ENCODE measurements around the gene ATF6. TPM values are rescaled to one million over a fixed set of nuclear protein-coding genes. Genes with fewer than 3 reads are reported as not detected.

Gene ATF6
- total RNA-seq, 1 donor from 2014 or later = 14.6 TPM

GRCh38 chr1:162006081-162006480 lies 240.0 kb downstream of the ATF6 start:
- no peak overlapping the region for H3K27ac ChIP-seq (ENCODE audit: low read depth, low read length)
- peaks cover 0 to 10% (median 3%) of the 10 kb centered on the region in 3 donors for H3K36me3 ChIP-seq (ENCODE audit: control insufficient read depth in 3 of 3, insufficient read depth in 3 of 3, low read length in 3 of 3)
- H3K4me3 ChIP-seq (ENCODE audit: low read length in 3 of 3) = no peak overlapping the region
- H3K4me1 ChIP-seq (ENCODE audit: control insufficient read depth in 3 of 3, insufficient read depth in 3 of 3, low read length in 3 of 3) = peaks cover 34 to 60% (median 48%) of the 10 kb centered on the region in 3 donors
- H3K9me3 ChIP-seq (ENCODE audit: control insufficient read depth in 3 of 3, low read length in 3 of 3) = no peaks in the 10 kb centered on the region
- no peaks in the 10 kb centered on the region for H3K27me3 ChIP-seq (ENCODE audit: control insufficient read depth in 3 of 3, insufficient read depth in 3 of 3, low read length in 3 of 3)
- H3K9ac ChIP-seq (ENCODE audit: low read depth in 1 of 3, low read length in 3 of 3) = no peak overlapping the region

DNA sequence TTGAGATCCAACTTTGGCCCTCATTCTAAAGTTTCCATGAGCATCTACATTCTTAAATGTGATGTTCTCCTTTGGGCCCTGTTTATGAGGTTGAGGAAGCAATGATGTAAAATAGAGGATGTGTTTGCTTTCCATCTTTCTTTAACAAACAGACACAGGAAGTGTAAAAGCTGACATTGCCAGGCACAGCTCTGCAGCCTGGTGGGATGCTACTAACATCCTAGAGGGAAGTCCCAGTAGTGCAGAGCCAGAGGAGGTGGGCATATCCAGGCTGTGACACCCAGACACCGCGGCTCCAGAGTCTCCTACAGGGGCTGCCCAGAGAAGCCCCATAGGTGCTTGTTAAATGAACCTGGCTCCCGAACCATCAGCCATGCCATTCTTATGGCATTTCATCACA lies 241.3 kb downstream of the ATF6 start:
- H3K4me1 ChIP-seq (ENCODE audit: control insufficient read depth in 3 of 3, insufficient read depth in 3 of 3, low read length in 3 of 3) = peaks cover 37 to 71% (median 52%) of the 10 kb centered on the region in 3 donors
- no peak overlapping the region for H3K9ac ChIP-seq (ENCODE audit: low read depth in 1 of 3, low read length in 3 of 3)
- no peak overlapping the region for H3K27ac ChIP-seq (ENCODE audit: low read depth, low read length)
- no peaks in the 10 kb centered on the region for H3K9me3 ChIP-seq (ENCODE audit: control insufficient read depth in 3 of 3, low read length in 3 of 3)
- H3K36me3 ChIP-seq (ENCODE audit: control insufficient read depth in 3 of 3, insufficient read depth in 3 of 3, low read length in 3 of 3) = peaks cover 0 to 10% (median 3%) of the 10 kb centered on the region in 3 donors
- H3K4me3 ChIP-seq (ENCODE audit: low read length in 3 of 3) = no peak overlapping the region
- no peaks in the 10 kb centered on the region for H3K27me3 ChIP-seq (ENCODE audit: control insufficient read depth in 3 of 3, insufficient read depth in 3 of 3, low read length in 3 of 3)

- no peak overlapping the region for H3K9ac ChIP-seq (ENCODE audit: low read depth in 1 of 3, low read length in 3 of 3)
- no peaks in the 10 kb centered on the region for H3K9me3 ChIP-seq (ENCODE audit: control insufficient read depth in 3 of 3, low read length in 3 of 3)
- H3K27ac ChIP-seq (ENCODE audit: low read depth, low read length) = no peak overlapping the region
- peaks cover 0 to 10% (median 3%) of the 10 kb centered on the region in 3 donors for H3K36me3 ChIP-seq (ENCODE audit: control insufficient read depth in 3 of 3, insufficient read depth in 3 of 3, low read length in 3 of 3)
- H3K27me3 ChIP-seq (ENCODE audit: control insufficient read depth in 3 of 3, insufficient read depth in 3 of 3, low read length in 3 of 3) = no peaks in the 10 kb centered on the region
- peaks cover 27 to 61% (median 43%) of the 10 kb centered on the region in 3 donors for H3K4me1 ChIP-seq (ENCODE audit: control insufficient read depth in 3 of 3, insufficient read depth in 3 of 3, low read length in 3 of 3)
- H3K4me3 ChIP-seq (ENCODE audit: low read length in 3 of 3) = no peak overlapping the region
Measured at GRCh38 chr1:162008799-162009198, 242.7 kb downstream of the ATF6 start.

- no peaks in the 10 kb centered on the region for H3K27me3 ChIP-seq (ENCODE audit: control insufficient read depth in 3 of 3, insufficient read depth in 3 of 3, low read length in 3 of 3)
- H3K4me1 ChIP-seq (ENCODE audit: control insufficient read depth in 3 of 3, insufficient read depth in 3 of 3, low read length in 3 of 3) = peaks cover 19 to 53% (median 34%) of the 10 kb centered on the region in 3 donors
- H3K36me3 ChIP-seq (ENCODE audit: control insufficient read depth in 3 of 3, insufficient read depth in 3 of 3, low read length in 3 of 3) = peaks cover 0 to 10% (median 3%) of the 10 kb centered on the region in 3 donors
- no peak overlapping the region for H3K9ac ChIP-seq (ENCODE audit: low read depth in 1 of 3, low read length in 3 of 3)
- peak overlapping the region in 1 of 3 donors; percentile 29 for H3K4me3 ChIP-seq (ENCODE audit: low read length in 3 of 3)
- H3K27ac ChIP-seq (ENCODE audit: low read depth, low read length) = no peak overlapping the region
- H3K9me3 ChIP-seq (ENCODE audit: control insufficient read depth in 3 of 3, low read length in 3 of 3) = no peaks in the 10 kb centered on the region
Measured at GRCh38 chr1:162009501-162010174, 243.5 kb downstream of the ATF6 start.

GRCh38 chr1:162010175-162010506 lies 244.0 kb downstream of the ATF6 start:
- no peak overlapping the region for H3K27ac ChIP-seq (ENCODE audit: low read depth, low read length)
- H3K36me3 ChIP-seq (ENCODE audit: control insufficient read depth in 3 of 3, insufficient read depth in 3 of 3, low read length in 3 of 3) = peaks cover 2 to 9% (median 3%) of the 10 kb centered on the region in 3 donors
- no peak overlapping the region for H3K9ac ChIP-seq (ENCODE audit: low read depth in 1 of 3, low read length in 3 of 3)
- no peaks in the 10 kb centered on the region for H3K9me3 ChIP-seq (ENCODE audit: control insufficient read depth in 3 of 3, low read length in 3 of 3)
- H3K4me1 ChIP-seq (ENCODE audit: control insufficient read depth in 3 of 3, insufficient read depth in 3 of 3, low read length in 3 of 3) = peaks cover 16 to 48% (median 31%) of the 10 kb centered on the region in 3 donors
- H3K27me3 ChIP-seq (ENCODE audit: control insufficient read depth in 3 of 3, insufficient read depth in 3 of 3, low read length in 3 of 3) = no peaks in the 10 kb centered on the region
- no peak overlapping the region for H3K4me3 ChIP-seq (ENCODE audit: low read length in 3 of 3)

DNA sequence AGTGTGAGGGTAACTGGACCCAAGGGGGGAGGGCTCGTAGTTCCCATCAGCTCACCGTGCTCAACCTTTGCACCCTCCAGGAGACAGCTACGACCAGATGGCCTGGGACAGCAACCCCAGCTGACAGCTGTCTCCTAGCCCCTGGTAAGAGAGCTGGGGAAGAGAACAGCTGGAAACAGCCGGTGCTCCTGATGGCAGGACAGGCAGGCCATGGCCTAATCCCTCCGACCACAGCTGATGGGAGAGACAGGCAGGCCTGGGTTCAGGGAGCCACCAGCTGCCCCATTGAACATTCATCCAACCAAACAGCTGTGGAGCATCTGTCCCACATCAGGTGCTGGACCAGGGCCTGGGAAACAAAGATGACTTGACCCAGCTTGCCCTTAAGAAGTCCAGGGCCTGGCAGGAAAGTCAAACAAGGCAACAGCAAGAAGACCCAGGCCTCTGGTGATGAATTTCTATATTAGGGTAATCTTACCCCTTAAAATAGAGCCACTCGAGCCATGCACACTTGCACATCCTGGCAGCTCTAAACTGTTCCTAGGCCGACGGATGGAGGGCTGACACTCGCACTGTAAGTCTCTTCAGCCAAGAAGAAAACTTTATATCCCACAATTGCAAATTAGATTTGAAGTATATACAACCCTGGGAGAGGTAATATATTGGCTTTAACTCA lies 245.4 kb downstream of the ATF6 start:
- H3K9me3 ChIP-seq (ENCODE audit: control insufficient read depth in 3 of 3, low read length in 3 of 3) = no peaks in the 10 kb centered on the region
- H3K27me3 ChIP-seq (ENCODE audit: control insufficient read depth in 3 of 3, insufficient read depth in 3 of 3, low read length in 3 of 3) = no peaks in the 10 kb centered on the region
- no peak overlapping the region for H3K9ac ChIP-seq (ENCODE audit: low read depth in 1 of 3, low read length in 3 of 3)
- H3K4me3 ChIP-seq (ENCODE audit: low read length in 3 of 3) = no peak overlapping the region
- peaks cover 16 to 45% (median 31%) of the 10 kb centered on the region in 3 donors for H3K4me1 ChIP-seq (ENCODE audit: control insufficient read depth in 3 of 3, insufficient read depth in 3 of 3, low read length in 3 of 3)
- no peak overlapping the region for H3K27ac ChIP-seq (ENCODE audit: low read depth, low read length)
- peaks cover 2 to 4% (median 3%) of the 10 kb centered on the region in 3 donors for H3K36me3 ChIP-seq (ENCODE audit: control insufficient read depth in 3 of 3, insufficient read depth in 3 of 3, low read length in 3 of 3)

DNA sequence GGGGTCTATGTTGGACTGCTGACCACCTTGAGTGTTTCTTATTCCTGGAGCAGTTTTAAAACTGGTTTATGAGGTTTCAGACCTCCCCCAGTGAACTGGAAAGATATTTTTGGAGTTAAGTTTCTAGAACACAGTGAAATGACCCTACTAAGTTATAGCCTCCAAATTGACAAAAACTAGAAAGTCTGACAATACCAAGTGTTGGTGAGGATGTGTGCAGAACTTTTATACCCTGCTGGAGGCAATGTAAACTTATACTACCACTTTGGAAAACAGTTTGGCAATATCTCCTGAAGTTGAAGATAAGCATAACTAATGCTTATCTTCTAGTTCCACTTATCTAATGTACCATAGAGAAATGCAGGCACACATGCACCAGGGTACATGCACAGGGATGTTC lies 247.2 kb downstream of the ATF6 start:
- Histone ChIP-seq H3K36me3 (ENCODE audit: control insufficient read depth in 3 of 3, insufficient read depth in 3 of 3, low read length in 3 of 3) (peaks cover 3 to 4% (median 3%) of the 10 kb centered on the region in 3 donors), H3K9ac (ENCODE audit: low read depth in 1 of 3, low read length in 3 of 3) (no peak overlapping the region), H3K9me3 (ENCODE audit: control insufficient read depth in 3 of 3, low read length in 3 of 3) (no peaks in the 10 kb centered on the region)

More for the DNA sequence above, 247.2 kb downstream of the ATF6 start:
- Histone ChIP-seq H3K4me3 (ENCODE audit: low read length in 3 of 3) (no peak overlapping the region), H3K27ac (ENCODE audit: low read depth, low read length) (no peak overlapping the region), H3K27me3 (ENCODE audit: control insufficient read depth in 3 of 3, insufficient read depth in 3 of 3, low read length in 3 of 3) (no peaks in the 10 kb centered on the region), H3K4me1 (ENCODE audit: control insufficient read depth in 3 of 3, insufficient read depth in 3 of 3, low read length in 3 of 3) (peaks cover 16 to 36% (median 27%) of the 10 kb centered on the region in 3 donors)

Small RNA genes within 50 kb of the gene (small RNA-seq; reads per million reads assigned to genes)
- not detected for gene RN7SL466P

Other genes with a start within 250 kb of the ATF6 start
- 0.52 TPM for gene HSPA6, start 241.8 kb upstream of the ATF6 start, total RNA-seq
- gene FCGR3A, start 216.5 kb upstream of the ATF6 start, total RNA-seq = 1.6 TPM
- 2.6 TPM for gene FCGR3B, start 135.1 kb upstream of the ATF6 start, total RNA-seq
- 0.52 TPM for gene FCGR2B, start 103.2 kb upstream of the ATF6 start, total RNA-seq
- gene FCRLA, start 59.1 kb upstream of the ATF6 start, total RNA-seq = 1.0 TPM
- 1.0 TPM for gene FCRLB, start 44.8 kb upstream of the ATF6 start, total RNA-seq
- gene DUSP12, start 16.5 kb upstream of the ATF6 start, total RNA-seq = 35.5 TPM